GM19452 (cell line): ENCODE results near the gene C11orf16.
"Not testable (repeated sequence)": the region's sequence is repeated elsewhere in the genome, so short reads cannot be mapped to it uniquely, and the experiment has no call there.

Experiments
- ATAC-seq: cut with Tn5 transposase; IDR thresholded peaks from one replicate; pipeline ENCODE4 v1.9.1; 2021; ENCODE audit not compliant: unreplicated experiment

C11orf16 gene, protein sequence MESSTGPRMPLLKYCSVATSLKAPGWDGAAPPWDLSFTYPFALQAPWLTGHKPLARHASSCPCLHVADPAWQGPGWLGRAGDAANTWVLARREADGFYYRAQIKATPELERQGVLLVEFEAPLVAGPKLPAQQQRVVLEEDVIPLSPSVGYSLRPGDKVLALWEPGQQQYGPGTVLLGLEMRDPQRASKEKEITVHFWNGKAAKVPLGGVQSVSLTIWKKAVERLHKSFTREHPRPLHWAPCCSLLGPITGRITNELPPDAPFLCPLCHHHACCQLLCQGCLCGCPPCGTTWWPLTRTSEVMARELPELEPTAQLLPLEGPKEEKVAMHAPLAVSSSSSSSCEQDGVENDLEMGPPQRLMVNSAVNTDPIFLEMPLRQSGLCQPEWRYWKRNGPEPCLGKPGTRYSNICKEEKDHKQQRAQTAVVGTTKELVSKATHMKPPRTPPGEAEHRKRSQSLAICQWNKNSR

DNA sequence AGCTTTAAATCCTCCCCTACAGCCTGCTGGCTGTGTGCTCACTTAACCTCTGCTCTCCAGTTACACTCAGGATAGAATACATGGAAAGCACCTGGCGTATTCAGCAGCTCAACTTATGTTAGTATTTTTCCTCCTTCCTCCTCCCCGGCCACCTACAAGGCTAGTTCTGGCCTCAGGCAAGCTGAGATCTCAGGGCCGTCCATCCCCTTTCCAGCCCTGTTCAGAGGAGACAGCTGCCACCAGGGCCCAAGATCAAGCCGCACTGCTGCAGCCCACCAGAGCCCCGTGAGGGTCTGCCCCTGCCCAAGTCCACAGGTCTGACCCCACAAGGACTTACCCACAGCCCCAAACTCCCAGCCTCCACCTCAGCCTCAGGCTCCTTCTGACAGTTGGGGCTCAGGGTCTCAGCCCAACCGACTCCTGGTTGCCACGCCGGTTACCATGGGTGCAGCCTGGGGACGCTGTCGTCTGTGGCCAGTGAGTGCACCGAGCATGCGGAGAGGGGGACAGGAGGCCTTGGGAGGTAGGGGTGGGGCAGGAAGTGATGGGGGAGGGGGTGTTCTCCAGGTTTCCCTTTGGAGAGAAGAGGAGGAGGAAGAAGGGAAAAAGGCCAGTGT lies at the start of gene C11orf16:
Gene C11orf16 (minus strand): TSS at position 384 of the 617 bp plus-strand sequence. CDS start 639 bp downstream, outside the sequence.
- ATAC-seq: no peak

DNA sequence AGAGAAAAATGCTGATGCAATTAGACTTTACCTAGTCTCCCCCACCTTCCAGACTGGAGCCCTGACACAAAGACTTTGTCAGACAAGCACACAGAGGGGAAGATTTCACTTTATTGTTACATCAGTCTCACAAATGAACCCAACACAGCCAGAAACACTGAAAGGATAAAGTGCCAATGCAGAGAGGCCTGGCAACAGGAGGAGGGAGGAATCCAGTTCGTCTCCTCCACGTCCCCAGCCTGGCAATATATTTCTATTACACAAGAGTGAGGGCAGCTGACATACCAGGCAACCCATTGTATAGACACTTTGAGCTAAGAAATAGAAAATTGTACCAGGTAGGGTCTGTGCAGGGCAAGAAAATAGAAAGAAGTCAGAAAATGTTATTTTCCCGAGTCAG lies 47.7 kb upstream of the C11orf16 start:
- ATAC-seq: no peak

DNA sequence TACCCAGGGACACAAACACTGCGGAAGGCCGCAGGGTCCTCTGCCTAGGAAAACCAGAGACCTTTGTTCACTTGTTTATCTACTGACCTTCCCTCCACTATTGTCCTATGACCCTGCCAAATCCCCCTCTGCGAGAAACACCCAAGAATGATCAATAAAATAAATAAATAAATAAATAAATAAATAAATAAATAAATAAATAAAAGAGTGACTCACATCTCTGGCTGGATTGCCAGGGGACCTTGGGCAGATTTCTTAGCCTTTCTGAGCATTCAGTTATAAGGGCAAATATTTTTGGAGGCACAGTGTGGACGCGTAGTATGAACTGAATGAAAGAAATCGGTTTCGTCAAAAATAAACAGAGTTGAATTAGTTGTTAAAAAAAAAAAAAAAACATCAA lies 46.6 kb upstream of the C11orf16 start:
- ATAC-seq: not testable (repeated sequence)

DNA sequence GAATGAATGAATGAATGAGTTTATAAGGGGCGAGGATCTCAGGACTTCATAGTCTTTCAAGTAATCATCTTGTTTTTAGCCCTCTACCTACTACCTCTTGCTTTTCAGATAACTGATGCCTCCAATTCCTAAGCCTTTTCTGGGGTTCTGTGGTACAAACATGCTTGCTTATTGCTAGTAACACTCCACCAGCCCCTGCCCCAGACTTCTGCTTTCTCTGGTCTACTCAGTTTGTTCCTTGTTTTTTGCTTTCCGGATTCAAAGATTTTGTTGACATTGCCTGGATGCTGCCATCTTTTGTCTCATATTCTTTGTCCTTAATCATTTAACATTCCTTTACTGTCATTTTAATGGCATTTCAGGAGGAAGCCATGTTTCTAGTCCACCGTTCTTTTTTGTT lies 40.4 kb upstream of the C11orf16 start:
- no peak for ATAC-seq

DNA sequence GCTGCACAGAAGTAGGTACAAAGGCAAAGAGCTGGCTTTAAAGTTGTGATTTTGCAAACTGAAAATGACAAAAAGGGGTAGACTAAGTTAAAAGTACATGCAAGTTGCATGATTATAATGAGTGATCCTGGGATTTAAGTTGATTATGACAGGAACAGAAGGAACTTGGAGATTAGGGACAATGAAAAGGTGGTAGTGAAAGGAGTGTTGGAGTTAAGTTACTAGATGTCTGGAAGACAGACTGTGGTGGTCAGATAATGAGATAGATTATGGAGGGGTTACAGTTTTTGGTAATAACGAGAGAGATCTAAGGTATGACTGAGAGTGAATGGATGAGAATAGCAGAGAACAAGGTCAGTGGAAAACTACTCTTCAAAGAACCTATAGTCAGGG lies 39.2 kb upstream of the C11orf16 start:
- ATAC-seq: no peak

DNA sequence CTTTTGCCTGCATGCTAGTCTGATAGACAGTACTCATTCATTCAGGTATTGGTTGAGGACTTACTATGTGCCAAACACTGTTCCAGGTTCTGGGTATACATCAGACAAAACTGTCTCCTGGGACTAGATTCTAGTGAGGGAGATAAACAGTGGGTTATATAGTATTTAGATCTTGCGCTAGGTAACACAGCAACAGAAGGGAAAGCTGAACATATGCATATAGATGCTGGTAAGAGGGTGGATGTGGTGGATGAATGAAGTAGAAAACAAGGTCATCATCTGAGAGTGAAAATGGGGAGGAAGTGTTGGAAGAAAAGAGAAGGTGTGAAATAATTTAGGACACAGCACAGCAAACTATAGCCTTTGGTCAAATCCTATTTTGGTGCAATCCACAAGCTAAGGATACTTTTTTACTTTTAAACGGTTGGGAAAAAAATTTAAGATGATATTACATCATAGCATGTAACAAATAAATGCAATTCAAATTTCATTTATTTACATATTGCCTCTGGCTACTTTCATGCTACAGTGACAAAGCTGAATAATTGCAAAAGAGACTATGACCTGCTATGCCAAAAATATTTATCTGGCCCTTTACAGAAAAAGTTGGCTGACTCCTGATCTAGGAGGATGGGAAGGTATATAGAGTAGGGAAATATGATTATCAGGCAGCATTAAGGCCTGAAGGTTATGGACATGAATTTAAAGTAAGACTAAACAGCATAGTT lies 38.6 kb upstream of the C11orf16 start:
- ATAC-seq: no peak

DNA sequence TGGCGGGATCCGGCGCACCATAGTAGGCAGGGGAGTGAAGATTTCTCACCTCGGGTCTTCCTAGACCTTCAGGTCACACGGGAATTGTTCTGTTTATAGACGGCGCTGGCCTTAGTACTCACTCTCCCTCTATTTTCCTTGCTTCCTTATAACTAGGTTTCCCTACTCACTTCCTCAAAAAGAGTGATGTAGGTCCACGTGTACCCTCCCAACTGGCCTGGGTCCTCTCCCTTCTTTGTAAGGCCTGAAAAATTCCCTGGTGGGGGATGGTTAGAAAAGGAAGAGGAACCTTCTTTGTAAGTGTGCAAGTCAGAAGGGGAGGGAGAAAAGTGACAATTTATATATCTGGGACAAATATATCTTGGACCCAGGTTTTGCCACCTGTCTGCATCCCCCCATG lies 34.4 kb upstream of the C11orf16 start:
- ATAC-seq: no peak

DNA sequence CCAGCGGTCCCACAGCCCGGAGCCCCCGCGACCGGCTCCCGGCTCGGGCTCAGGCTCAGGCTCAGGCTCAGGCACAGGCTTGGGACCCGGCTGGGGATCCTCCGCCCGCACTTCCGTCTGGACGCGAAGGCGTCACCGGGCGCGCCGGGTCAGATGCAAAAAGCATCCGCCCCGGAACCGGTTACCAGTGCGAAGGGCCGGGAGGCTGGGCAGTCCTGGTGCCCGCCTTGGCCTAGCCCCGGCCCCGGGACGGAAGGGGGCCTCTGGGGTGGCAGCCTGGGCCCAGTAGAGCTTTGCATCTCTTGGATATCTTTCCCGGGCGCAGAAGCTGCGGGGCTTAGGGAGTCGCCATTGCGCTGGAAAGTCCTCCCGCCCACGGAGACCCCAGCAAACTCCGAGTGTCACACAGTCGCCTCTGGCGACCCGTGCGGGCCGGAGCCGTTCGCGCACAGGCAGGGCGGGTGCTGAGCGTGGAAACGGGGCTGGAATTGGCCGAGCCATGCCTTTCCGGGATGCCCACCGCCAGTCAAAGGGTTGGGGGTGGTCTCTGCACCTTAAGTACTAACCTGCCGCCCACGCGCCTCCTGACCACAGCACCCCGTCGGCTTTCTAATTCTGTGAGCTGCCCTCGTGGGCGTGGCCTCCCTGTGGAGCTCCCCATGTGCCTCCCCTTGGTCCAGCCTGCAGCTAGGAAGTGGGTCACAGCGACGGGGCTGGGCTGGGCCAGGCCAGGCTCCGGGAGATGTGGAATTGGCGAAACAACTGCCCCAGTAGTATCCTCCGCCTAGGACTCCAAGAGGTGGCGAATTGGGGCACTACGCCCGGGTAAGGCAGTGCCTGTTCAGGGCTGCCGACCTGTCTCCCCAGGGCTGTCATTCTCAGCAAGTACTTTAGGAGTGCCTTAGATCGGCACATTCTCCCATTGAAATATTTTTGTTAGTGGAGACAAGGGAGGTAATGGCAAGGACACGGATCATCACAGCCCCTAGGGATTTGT lies 31.9 kb upstream of the C11orf16 start, which contains the start of gene TMEM9B:
Gene TMEM9B (minus strand): TSS at position 119 of the 997 bp plus-strand sequence. CDS start 129 bp downstream, outside the sequence.
- ATAC-seq: peak; percentile 79

DNA sequence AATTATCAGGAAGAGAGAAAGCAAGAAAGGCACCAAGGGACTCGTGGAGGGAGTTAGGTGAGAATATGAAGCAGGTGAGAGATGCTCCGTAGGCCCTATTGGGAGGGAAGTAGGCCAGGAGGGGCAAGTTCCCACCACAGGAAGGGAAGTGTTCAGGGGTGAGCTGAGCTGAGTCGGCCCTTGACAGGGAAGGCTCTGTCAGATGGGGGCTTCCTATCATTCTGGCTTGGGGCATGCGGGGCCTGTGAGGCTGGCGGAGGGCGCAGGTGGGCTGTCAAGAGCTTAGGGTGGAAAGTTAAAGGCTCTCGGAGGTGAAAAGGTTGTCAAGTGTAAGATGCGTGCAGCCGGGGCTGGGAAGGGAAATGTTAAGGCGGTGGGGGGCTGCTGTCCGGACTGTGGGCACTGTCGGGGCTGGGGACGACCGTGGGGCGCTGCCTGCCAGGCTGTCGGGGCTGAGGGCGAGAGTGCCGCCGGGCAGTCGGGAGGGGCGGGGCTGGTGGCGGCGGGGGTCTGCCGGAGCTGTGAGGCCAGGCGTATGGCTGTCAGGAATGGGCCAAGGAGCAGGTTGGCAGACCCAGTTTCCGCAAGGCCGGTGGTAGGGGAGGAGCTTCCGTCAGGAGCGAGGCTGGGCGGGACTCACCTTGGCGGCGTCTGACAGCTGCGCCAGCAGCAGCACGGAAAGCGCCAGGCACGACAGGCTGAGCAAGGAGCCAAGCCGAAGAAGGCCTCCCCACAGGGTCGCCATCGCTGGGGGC lies 31.0 kb upstream of the C11orf16 start:
- peak; percentile 64 for ATAC-seq

DNA sequence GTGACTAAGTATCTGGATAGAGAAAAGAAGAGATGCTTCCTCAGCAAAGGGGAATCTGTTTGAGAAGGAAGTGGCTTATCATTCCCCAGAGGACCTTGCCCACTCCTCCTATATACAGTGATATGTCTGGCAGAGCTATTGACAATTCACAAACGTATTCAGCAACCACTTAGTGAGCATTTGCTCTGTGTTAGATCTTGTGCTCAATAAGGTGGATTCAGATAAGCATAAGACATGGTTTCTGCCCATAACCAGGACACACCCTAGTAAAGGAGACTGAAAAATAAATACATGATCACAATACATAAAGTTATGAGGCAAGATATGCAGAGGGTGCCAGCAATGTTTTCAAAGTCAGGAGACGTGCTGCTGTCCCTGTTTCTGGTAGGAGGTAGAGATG lies 30.1 kb upstream of the C11orf16 start:
- no peak for ATAC-seq

DNA sequence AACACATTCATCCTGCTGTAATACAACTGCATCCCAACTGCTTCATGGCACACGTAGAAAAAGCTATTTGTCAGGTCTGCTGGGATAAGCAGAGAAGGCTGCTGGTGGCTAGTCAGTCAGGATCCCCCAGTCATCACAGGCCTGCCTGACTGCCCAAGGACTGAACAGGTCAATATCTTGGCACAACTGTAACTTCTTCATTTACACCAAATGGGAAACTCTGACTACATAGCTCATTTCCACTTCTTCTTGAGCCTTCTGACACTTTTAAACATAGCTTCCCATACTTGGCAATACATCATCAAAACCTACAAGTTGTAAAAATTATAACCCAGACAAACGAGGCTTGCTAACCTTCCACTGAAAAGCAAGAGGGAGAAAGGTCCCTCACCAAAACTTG lies 28.7 kb upstream of the C11orf16 start:
- no peak for ATAC-seq

DNA sequence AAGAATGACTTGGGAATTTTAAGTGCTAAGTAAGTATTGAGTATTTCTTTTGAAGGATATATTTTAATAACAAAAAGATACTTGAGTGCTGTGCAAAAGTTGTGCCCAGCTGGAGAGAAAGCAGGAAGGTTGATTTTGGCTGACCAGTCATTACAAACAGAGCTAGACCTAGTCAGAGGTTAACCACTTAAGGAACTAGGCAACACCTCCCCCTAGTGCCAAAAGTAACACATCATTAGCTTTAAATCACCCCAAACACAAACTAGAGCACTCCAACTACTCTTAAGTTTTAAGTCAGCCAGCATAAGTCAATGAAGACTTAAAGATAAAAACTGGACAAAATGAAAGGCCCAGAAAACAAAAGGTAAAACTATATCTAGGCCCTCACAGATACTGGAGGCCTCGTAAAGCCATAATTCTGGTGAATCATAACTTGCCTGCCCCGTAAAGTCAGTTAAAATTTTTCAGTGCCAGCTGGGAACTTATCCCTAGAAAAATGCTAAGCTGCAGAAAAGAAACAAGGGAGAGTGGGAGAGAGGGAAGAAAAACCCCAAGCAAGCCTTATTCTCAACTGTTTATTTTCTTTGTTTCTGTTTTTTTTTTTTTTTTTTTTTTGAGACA lies 26.9 kb upstream of the C11orf16 start:
- no peak for ATAC-seq

DNA sequence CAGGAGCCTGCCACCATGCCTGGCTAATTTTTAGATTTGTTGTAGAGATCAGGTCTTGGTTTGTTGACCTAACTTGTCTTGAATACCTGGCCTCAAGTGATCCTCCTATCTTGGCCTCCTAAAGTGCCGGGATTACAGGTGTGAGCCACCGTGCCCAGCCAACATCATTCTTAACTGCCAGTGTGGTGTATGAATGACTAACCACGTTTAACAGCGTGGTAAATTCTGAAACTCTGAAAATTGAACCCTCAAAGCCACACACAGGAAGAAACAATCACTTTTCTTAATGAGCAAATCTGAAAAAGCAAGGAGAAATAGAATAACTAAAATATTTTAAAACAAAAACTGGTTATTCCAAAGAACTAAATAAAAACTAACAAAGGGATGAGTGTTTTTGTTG lies 24.1 kb upstream of the C11orf16 start:
- ATAC-seq: no peak

DNA sequence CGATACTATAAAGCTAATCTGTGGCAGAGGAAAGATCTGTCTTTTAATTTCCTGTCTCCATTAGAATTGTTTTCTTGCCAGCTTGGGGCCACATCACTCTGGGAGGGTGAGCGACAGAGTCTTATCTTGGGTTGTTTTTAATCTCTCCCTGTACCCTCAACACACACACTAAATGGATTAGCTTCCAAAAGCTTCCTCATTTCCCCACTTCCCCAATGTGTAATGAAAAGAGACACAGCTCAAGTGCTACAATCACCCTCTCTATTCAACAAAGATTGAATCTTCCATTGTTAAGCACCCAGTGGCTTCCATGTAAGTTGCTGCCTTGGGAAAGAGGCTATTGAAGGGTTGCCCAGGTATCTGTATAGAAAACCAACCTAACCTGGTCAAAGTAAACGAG lies 16.1 kb upstream of the C11orf16 start:
- no peak for ATAC-seq

DNA sequence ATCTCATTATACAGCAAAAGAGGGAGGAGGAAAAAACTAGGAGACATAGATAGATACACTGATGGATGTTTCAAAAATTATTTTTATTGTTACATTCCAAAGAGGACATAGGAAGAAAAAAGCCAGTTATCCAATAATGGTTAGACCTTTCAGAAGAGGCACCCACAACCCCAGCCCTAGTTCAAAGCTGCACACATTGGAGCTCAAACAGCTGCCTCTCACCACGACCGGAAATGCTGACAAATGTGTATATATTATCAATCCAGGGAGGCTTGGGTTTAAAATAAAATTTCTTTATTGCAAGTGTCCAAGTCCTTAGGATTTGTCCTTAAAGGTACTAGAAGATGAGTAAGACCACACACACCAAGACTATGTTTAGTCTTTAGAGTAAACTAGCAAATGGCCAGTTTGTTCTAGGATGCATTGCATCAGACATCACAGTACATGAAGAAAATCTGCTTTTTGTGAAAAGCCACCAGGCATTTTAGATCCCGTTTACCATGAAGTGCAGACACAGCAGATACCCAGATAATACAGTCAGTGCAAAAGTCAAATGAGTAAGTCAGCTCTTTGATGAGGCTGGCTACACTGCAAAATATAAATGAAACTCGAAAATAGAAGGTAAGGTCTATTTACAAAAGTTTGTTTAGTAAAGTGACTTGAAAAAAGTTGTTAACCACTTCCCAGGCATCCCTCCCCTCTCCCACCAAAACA lies 14.6 kb upstream of the C11orf16 start:
- no peak for ATAC-seq

DNA sequence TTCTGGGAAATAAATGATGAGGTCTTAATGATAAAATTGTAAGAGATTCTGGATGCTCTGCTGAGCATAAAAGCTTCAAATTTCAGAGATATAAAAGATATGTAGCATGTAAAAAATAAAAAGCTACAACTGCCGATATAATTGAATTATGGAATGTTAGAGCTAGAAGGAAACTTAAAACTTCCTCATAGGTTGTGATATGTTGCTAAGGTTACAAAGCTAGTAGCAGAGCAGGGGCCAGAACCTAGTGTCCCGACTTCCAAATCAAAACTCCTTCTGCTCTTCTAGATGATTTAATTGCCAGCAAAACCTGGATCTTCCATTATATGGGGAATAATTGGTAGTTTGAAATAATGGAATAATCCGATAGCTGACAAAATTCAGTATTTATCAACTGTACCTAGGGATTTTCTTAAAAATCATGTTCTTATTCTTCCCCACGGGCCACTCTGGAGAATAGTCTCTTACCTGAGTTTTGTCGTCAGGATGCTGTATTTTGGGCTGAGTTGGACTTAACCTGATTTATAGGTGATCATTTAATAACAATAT lies 9.8 kb upstream of the C11orf16 start, which contains the start of gene ASCL3:
Gene ASCL3 (minus strand): TSS at position 499 of the 549 bp plus-strand sequence. CDS start 4,855 bp downstream, outside the sequence.
- ATAC-seq: no peak

DNA sequence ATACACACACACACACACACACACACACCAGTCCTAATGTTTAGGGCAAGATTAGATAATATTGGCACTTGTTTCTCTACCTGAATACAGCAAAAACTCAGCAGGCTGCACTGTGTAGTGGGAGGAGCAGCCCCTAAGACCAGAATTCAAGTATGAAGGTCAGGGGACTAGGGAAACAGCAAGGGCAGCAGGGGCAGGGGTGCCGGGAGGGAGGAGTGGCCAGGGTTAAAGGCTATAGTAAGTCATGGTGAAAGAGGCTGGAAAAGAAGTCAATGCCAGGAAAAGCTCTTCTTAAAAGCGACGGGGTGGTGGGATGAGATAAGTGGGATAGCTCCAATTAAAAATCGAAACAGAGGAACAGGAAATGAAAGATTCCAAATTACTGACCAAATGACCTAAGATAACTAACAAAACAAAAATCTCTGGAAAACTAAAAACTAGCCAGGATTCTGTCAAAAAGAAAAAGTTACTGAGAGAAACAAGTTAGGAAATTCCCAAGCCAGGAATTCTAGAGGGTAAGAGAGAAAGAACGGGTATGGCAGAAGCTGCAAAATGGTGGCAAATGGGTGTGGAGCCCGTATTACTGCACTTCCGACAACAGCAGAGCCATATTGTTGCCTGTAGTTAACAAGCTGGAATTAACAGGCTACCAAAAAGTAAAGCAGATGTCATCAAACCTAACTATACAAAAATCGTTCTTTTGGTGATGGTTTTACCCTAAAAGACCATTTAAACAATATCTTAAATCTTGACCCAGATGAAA lies 8.8 kb upstream of the C11orf16 start:
- ATAC-seq: no peak
